Measurements from ENCODE around the gene PLSCR2.

The PLSCR2 gene

GRCh38 chr3:146407956-146408355 lies 61.4 kb downstream of the PLSCR2 start:
- Histone ChIP-seq H3K36me3 (ENCODE audit: control insufficient read depth in 1 of 2, insufficient read depth in 2 of 2, low read length in 2 of 2) (peaks cover 2% of the 10 kb centered on the region in 2 experiments), H4K12ac (ENCODE audit: low read depth, low read length) (no peak overlapping the region), H3K4me3 (ENCODE audit: low read depth, low read length) (no peak overlapping the region), H3K9me3 (ENCODE audit: insufficient read depth, low read depth, low read length) (peaks cover 4% of the 10 kb centered on the region), H3K4me2 (ENCODE audit: low read length) (no peak overlapping the region), H3K79me1 (ENCODE audit: low read length) (no peaks in the 10 kb centered on the region), H3K9ac (ENCODE audit: low read length) (no peak overlapping the region), H4K8ac (ENCODE audit: low read depth, low read length) (no peak overlapping the region), H3K4ac (ENCODE audit: low read depth, low read length) (no peak overlapping the region), H2BK120ac (ENCODE audit: insufficient read depth, low read length, poor library complexity) (no peak overlapping the region), H3K79me2 (ENCODE audit: control insufficient read depth, insufficient read depth, low read length, poor library complexity) (no peaks in the 10 kb centered on the region), H3K14ac (ENCODE audit: low read length) (no peak overlapping the region), H3K27me3 (ENCODE audit: insufficient read depth, low read length) (no peaks in the 10 kb centered on the region), H4K91ac (ENCODE audit: low read depth, low read length) (no peak overlapping the region), H3K27ac (ENCODE audit: low read depth, low read length) (no peak overlapping the region), H2AK5ac (ENCODE audit: low read length) (no peak overlapping the region), H2AFZ (ENCODE audit: insufficient read depth, low read length, poor library complexity) (no peak overlapping the region), H2BK12ac (ENCODE audit: low read length) (no peak overlapping the region), H3K4me1 (ENCODE audit: control insufficient read depth in 1 of 2, insufficient read depth in 2 of 2, low read length in 2 of 2) (peaks cover 0 to 5% of the 10 kb centered on the region in 2 experiments), H3K18ac (ENCODE audit: low read length) (no peak overlapping the region), H3K23ac (ENCODE audit: low read length) (no peak overlapping the region), H2BK5ac (ENCODE audit: low read depth, low read length, poor library complexity) (no peak overlapping the region)
- WGBS (ENCODE audit: extremely low coverage, insufficient coverage, insufficient read length): no CpG with 5 or more reads among the region's 7 CpGs
- no peak for DNase-seq

DNA sequence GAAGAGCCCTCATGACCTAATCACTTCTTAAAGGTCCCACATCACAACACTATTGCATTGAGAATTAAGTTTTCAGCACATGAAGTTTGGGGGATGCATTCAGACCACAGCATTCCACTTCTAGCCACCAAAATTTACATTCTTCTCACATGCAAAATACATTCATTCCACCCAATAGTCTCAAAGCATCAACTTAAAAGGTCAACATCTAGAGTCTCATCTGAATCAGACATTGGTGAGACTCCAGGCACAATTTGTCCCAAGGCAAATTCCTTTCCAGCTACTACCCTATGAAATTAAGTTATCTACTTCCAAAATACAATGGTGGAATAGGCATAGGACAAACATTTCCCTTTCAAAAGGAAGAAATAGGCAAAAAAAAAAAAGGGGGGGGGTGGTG lies 64.9 kb downstream of the PLSCR2 start:
- Histone ChIP-seq H4K91ac (ENCODE audit: low read depth, low read length) (no peak overlapping the region), H3K23ac (ENCODE audit: low read length) (no peak overlapping the region), H3K4me1 (ENCODE audit: control insufficient read depth in 1 of 2, insufficient read depth in 2 of 2, low read length in 2 of 2) (peaks cover 0 to 5% of the 10 kb centered on the region in 2 experiments), H3K4me2 (ENCODE audit: low read length) (no peak overlapping the region), H2AFZ (ENCODE audit: insufficient read depth, low read length, poor library complexity) (no peak overlapping the region), H3K9ac (ENCODE audit: low read length) (no peak overlapping the region), H4K12ac (ENCODE audit: low read depth, low read length) (no peak overlapping the region), H3K36me3 (ENCODE audit: control insufficient read depth in 1 of 2, insufficient read depth in 2 of 2, low read length in 2 of 2) (peaks cover 0 to 2% of the 10 kb centered on the region in 2 experiments), H3K27me3 (ENCODE audit: insufficient read depth, low read length) (no peaks in the 10 kb centered on the region), H4K8ac (ENCODE audit: low read depth, low read length) (no peak overlapping the region), H3K14ac (ENCODE audit: low read length) (no peak overlapping the region), H3K4me3 (ENCODE audit: low read depth, low read length) (no peak overlapping the region), H3K27ac (ENCODE audit: low read depth, low read length) (no peak overlapping the region), H2BK120ac (ENCODE audit: insufficient read depth, low read length, poor library complexity) (no peak overlapping the region), H3K4ac (ENCODE audit: low read depth, low read length) (no peak overlapping the region), H3K79me1 (ENCODE audit: low read length) (no peaks in the 10 kb centered on the region), H2AK5ac (ENCODE audit: low read length) (no peak overlapping the region), H3K9me3 (ENCODE audit: insufficient read depth, low read depth, low read length) (peaks cover 2% of the 10 kb centered on the region), H3K79me2 (ENCODE audit: control insufficient read depth, insufficient read depth, low read length, poor library complexity) (no peaks in the 10 kb centered on the region), H2BK5ac (ENCODE audit: low read depth, low read length, poor library complexity) (no peak overlapping the region), H3K18ac (ENCODE audit: low read length) (no peak overlapping the region), H2BK12ac (ENCODE audit: low read length) (no peak overlapping the region)
- no peak for DNase-seq

GRCh38 chr3:146403792-146404191 lies 65.6 kb downstream of the PLSCR2 start:
- Histone ChIP-seq H3K18ac (ENCODE audit: low read length) (no peak overlapping the region), H3K27ac (ENCODE audit: low read depth, low read length) (no peak overlapping the region), H3K4me2 (ENCODE audit: low read length) (no peak overlapping the region), H3K4me1 (ENCODE audit: control insufficient read depth in 1 of 2, insufficient read depth in 2 of 2, low read length in 2 of 2) (peaks cover 0 to 5% of the 10 kb centered on the region in 2 experiments), H2AK5ac (ENCODE audit: low read length) (no peak overlapping the region), H3K23ac (ENCODE audit: low read length) (no peak overlapping the region), H3K4ac (ENCODE audit: low read depth, low read length) (no peak overlapping the region), H3K4me3 (ENCODE audit: low read depth, low read length) (no peak overlapping the region), H2BK5ac (ENCODE audit: low read depth, low read length, poor library complexity) (no peak overlapping the region), H3K79me1 (ENCODE audit: low read length) (no peaks in the 10 kb centered on the region), H3K36me3 (ENCODE audit: control insufficient read depth in 1 of 2, insufficient read depth in 2 of 2, low read length in 2 of 2) (no peaks in the 10 kb centered on the region), H3K79me2 (ENCODE audit: control insufficient read depth, insufficient read depth, low read length, poor library complexity) (no peaks in the 10 kb centered on the region), H4K8ac (ENCODE audit: low read depth, low read length) (no peak overlapping the region), H3K14ac (ENCODE audit: low read length) (no peak overlapping the region), H2BK12ac (ENCODE audit: low read length) (no peak overlapping the region), H2AFZ (ENCODE audit: insufficient read depth, low read length, poor library complexity) (no peak overlapping the region), H3K27me3 (ENCODE audit: insufficient read depth, low read length) (no peaks in the 10 kb centered on the region), H4K91ac (ENCODE audit: low read depth, low read length) (no peak overlapping the region), H3K9me3 (ENCODE audit: insufficient read depth, low read depth, low read length) (no peaks in the 10 kb centered on the region), H4K12ac (ENCODE audit: low read depth, low read length) (no peak overlapping the region), H3K9ac (ENCODE audit: low read length) (no peak overlapping the region), H2BK120ac (ENCODE audit: insufficient read depth, low read length, poor library complexity) (no peak overlapping the region)
- DNase-seq: no peak
- 100% methylated on average over 3 of the region's 3 CpGs for WGBS (ENCODE audit: extremely low coverage, insufficient coverage, insufficient read length)

DNA sequence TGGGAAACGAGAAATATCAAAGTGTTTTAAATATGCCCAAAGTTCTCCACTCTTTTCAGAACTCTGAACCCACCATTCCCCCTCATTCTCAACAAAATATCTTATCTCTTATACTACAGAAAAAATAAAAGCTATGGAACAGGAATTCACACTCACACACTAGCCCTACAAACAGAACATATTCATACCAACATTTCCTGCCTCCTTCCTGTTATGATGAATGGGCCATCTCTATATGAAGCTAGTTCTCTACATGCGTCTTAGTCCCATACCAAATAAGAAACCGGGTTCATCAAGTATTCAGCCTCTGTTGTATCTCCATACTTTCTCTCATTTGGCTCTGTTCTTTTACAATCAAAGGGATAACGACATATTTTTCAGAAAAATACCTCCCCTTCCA lies 72.6 kb downstream of the PLSCR2 start:
- Histone ChIP-seq H4K8ac (ENCODE audit: low read depth, low read length) (no peak overlapping the region), H4K12ac (ENCODE audit: low read depth, low read length) (no peak overlapping the region), H3K4me3 (ENCODE audit: low read depth, low read length) (no peak overlapping the region), H2BK12ac (ENCODE audit: low read length) (no peak overlapping the region), H3K4ac (ENCODE audit: low read depth, low read length) (no peak overlapping the region), H3K79me1 (ENCODE audit: low read length) (no peaks in the 10 kb centered on the region), H3K79me2 (ENCODE audit: control insufficient read depth, insufficient read depth, low read length, poor library complexity) (no peaks in the 10 kb centered on the region), H3K18ac (ENCODE audit: low read length) (no peak overlapping the region), H2AFZ (ENCODE audit: insufficient read depth, low read length, poor library complexity) (no peak overlapping the region), H3K36me3 (ENCODE audit: control insufficient read depth in 1 of 2, insufficient read depth in 2 of 2, low read length in 2 of 2) (no peaks in the 10 kb centered on the region), H3K27me3 (ENCODE audit: insufficient read depth, low read length) (no peaks in the 10 kb centered on the region), H3K14ac (ENCODE audit: low read length) (no peak overlapping the region), H3K4me2 (ENCODE audit: low read length) (no peak overlapping the region), H2BK5ac (ENCODE audit: low read depth, low read length, poor library complexity) (no peak overlapping the region), H3K4me1 (ENCODE audit: control insufficient read depth in 1 of 2, insufficient read depth in 2 of 2, low read length in 2 of 2) (no peaks in the 10 kb centered on the region), H4K91ac (ENCODE audit: low read depth, low read length) (no peak overlapping the region), H2BK120ac (ENCODE audit: insufficient read depth, low read length, poor library complexity) (no peak overlapping the region), H3K9ac (ENCODE audit: low read length) (no peak overlapping the region), H3K23ac (ENCODE audit: low read length) (no peak overlapping the region), H2AK5ac (ENCODE audit: low read length) (no peak overlapping the region), H3K27ac (ENCODE audit: low read depth, low read length) (no peak overlapping the region), H3K9me3 (ENCODE audit: insufficient read depth, low read depth, low read length) (no peaks in the 10 kb centered on the region)
- no CpG with 5 or more reads among the region's 4 CpGs for WGBS (ENCODE audit: extremely low coverage, insufficient coverage, insufficient read length)
- no peak for DNase-seq

Measured in trophoblast cell (in vitro differentiated cells and primary cell).